ENCODE measurements around the gene TMEM54.

DNA sequence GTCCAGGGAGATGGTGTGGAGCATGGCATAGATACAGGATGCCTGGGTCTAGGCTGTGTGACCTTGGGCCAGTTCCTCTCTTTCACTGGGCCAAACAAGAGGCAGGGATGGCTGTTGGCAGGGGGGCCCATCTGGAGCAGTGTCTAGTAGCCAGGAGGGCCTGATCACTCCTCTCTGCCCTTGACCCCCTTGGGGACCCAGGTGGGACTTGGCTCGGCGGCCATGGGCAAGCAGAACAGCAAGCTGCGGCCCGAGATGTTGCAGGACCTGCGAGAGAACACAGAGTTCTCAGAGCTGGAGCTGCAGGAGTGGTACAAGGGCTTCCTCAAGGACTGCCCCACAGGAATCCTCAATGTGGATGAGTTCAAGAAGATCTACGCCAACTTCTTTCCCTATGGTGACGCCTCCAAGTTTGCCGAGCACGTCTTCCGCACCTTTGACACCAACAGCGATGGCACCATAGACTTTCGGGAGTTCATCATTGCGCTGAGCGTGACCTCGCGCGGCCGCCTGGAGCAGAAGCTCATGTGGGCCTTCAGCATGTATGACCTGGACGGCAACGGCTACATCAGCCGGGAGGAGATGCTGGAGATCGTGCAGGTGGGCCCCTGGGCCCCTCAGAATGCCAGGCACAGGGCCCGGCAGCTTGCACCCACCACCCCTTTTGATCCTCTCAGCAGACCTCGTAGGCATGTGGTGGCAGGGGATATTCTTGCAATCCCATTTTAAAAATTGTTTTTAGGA, 12.3 kb downstream of the TMEM54 start:
- no peak for TF ChIP-seq EZH2phosphoT487 (IDR thresholded peaks at IDR 0.05; ENCODE audit: low read length)
- TF ChIP-seq, protein P1, sequence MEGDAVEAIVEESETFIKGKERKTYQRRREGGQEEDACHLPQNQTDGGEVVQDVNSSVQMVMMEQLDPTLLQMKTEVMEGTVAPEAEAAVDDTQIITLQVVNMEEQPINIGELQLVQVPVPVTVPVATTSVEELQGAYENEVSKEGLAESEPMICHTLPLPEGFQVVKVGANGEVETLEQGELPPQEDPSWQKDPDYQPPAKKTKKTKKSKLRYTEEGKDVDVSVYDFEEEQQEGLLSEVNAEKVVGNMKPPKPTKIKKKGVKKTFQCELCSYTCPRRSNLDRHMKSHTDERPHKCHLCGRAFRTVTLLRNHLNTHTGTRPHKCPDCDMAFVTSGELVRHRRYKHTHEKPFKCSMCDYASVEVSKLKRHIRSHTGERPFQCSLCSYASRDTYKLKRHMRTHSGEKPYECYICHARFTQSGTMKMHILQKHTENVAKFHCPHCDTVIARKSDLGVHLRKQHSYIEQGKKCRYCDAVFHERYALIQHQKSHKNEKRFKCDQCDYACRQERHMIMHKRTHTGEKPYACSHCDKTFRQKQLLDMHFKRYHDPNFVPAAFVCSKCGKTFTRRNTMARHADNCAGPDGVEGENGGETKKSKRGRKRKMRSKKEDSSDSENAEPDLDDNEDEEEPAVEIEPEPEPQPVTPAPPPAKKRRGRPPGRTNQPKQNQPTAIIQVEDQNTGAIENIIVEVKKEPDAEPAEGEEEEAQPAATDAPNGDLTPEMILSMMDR (IDR thresholded peaks at IDR 0.05; ENCODE audit: low read length) = no peak
- TF ChIP-seq EZH2 (optimal IDR thresholded peaks at IDR 0.05; ENCODE audit: low read depth, low read length) = no peak

All from MM.1S (cell line).